GM18907 (cell line): Measurements from ENCODE around the gene ARL13B.
"Not testable (repeated sequence)": the region's sequence is repeated elsewhere in the genome, so short reads cannot be mapped to it uniquely, and the experiment has no call there.

Source experiments
- ATAC-seq: cut with Tn5 transposase; IDR thresholded peaks from one replicate; pipeline ENCODE4 v1.9.1; 2021; ENCODE audit warnings: mild to moderate bottlenecking, moderate library complexity; ENCODE audit not compliant: unreplicated experiment

ARL13B gene

DNA sequence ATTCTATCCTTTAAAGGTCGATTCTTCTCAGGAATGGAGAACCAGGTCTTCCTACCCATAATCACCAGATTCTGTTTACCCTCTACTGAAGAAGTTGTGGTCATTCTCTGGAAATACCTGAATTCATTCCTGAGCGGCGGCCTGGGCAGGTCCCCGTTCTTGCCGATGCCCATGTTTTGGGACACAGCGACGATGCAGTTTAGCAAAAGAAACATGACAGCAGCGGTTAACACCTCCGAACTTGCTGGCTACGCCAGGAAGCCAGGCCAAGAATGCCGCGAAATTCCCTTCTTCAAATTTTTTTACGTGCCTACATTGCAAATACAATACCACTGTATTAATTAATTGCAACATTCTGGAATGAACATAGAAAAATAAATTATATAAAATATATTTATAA lies 81.3 kb downstream of the ARL13B start:
- no peak for ATAC-seq

DNA sequence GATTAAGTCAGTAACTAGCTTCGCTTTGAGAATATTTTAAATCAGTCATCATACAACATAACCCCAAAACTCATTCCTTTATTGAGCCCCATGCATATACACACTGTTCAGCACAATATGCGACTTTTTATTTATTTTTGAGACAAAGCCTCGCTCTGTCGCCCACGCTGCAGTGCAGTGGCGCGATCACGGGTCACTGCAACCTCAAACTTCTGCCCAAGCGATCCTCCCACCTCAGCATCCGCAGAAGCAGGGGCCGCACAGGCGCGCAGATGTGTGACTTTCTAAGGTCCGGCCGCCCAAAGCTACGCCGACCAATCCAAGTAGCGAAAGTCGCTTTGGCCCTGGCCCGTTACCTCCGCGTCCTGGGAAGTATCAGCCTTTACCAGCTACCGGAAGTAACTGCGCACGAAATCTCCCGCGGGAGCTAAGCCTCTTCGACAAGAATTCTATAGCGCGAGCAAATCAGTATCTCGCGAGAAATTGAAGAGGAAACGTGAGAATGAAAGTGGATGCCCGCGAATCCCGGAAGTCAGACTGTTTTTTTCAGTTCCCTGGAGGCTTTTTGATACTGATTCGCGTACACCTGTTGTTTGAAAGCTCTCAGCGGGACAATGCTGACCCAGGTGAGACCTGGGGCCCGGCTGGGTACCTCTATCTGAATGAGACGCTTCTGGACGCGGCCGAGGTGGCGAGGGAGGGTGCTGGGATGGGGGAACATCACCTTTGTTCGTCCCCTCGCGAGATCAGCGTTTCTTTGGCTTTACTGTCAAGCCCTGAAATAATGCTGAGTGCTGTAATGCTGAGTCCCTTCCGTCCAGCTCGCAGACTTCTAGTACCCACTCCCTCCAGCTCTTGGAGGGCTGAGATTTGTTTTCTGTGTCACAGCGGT lies 82.8 kb downstream of the ARL13B start, which contains the start of the genes DHFR2 and NSUN3:
TSS of gene DHFR2 (minus strand) at position 404 of the 892 bp plus-strand sequence. CDS start 1,405 bp downstream, outside the sequence.
TSS of gene NSUN3 (plus strand) at position 549 of the 892 bp plus-strand sequence. CDS start at position 615, 66 bp downstream.
- peak; percentile 96 for ATAC-seq

GRCh38 chr3:94063496-94064119 lies 83.7 kb downstream of the ARL13B start:
- no peak for ATAC-seq

- ATAC-seq: no peak
Measured at GRCh38 chr3:94064243-94064860, 84.4 kb downstream of the ARL13B start.

DNA sequence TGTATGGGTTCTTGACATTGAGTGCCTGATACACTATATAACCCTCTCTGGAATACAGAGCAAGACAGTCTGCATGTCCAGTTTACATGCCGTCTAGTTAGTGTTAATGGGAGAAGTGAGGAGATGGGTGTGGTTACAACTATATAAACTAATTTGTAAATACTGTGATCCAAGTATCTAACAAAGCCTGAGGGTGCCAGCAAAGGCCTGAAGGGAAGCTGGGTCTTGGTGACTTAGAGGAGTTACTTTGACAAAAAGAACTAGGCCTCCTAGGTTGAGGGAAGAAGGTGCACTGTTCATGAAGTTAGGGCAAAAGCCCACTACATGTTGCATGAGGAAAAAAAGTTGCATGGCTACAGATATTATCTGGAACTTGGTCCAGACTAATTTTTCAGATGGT lies 85.2 kb downstream of the ARL13B start:
- no peak for ATAC-seq

- no peak for ATAC-seq
Measured at GRCh38 chr3:94065819-94066480, 86.0 kb downstream of the ARL13B start.

DNA sequence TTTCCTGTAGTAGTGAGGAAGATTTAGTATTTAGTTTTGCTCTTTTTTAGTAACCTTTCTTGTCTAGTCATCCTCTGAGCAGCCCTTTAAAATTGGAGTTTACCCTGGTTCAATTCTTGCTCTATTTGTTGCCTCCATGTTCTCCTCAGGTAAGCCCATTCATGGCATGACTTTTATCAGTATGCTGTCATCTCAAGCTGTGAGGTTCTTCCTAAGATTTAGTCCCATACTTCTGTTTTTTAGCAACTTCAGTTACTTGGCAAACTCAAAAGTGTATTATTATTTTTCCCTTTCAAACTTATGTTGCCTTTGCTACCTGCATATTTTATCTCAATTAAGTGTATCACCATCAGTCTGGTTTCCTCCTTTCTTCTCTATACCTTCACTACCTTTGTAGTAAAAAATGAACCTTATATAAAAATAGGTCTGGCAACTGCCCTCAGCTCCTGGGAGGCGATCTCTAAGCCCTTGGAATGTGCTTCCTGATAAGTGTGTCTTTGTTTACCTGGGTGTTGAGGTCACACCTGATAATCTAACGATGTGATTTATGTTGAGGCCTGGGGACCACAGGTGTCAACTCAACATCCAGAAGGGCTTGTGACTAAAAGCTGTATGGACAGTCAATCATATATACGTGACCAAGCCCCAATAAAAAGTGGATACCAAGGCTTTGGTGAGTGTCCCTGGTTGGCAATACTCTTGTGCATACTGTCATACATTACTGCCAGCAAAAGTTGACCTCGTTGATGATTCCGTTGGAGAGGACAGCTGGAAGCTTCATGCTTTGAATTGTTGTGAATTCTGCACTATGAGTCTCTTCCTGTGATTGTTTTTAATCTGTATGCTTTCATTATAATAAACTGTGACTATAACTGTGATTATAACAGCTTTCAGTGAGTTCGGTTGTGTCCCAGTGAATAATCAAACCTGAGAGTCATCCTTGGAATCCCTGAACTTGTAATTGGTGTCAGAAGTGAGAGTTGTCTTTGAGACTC lies 86.8 kb downstream of the ARL13B start:
- no peak for ATAC-seq

DNA sequence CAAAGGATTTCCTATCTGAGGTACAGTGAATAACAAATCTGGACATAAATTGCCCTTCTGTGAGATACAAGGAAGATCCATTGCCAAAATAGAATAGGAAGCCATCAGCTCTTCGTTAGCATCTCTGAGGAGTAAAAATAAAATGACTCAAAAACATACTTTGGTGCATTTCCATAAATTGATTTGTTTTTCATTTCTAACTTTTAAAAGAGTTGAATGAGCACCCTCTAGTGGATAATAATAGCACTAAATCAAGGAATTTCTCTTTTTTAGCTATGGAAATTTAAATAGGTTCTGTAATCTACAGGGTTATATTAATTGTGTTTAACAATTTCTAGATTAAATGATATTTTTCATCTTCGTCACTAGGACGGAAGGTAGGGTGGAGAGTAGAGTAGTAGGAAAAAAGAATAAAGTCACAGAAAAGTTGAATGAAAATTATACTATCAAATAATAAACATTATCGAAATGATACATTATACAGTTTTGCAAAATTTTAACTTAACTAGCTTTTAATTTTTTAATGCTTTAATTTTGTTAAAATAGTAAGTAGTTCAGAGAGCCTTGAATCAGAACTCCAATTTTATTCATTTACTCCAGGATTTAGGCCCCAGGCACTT lies 89.3 kb downstream of the ARL13B start:
- ATAC-seq: no peak

- peak; percentile 67 for ATAC-seq
Measured at GRCh38 chr3:94070341-94070911, 90.5 kb downstream of the ARL13B start.

GRCh38 chr3:94071713-94072284 lies 91.8 kb downstream of the ARL13B start:
- peak; percentile 94 for ATAC-seq

DNA sequence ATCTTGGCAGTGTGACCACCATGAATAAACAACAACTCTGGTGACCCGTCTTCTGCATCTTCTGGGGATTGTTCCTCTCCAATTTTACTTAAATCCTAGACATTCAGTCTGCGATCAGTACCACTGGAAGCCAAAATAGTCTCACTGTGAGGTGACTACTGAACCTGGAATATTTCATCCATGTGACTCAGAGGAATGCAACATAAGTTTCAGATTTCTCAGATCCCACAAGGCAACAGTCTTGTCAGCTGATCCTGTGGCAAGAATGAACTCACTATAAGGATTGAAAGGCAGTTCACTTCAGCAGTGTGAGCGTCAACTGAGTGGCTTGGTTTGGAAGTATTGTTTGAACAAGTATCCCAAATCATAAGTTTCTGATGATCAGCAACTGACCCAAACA lies 96.1 kb downstream of the ARL13B start:
- ATAC-seq: no peak

DNA sequence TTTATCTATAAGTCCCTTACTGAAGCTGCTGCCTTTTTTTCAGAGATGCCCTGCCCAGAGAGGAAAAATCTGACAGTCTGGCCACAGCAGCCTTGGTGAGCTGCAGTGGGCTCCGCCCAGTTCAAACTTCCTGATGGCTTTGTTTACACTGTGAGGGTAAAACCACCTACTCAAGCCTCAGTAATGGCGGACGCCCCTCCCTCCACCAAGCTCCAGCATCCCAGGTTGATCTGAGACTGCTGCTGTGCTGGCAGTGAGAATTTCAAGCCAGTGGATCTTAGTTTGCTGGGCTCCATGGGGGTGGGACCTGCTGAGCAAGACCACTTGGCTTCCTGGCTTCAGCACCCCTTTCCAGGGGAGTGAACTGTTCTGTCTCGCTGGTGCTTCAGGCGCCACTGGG lies 100.6 kb downstream of the ARL13B start:
- ATAC-seq: not testable (repeated sequence)

GRCh38 chr3:94081884-94082283 lies 101.9 kb downstream of the ARL13B start:
- ATAC-seq: no peak

GRCh38 chr3:94082391-94082937 lies 102.5 kb downstream of the ARL13B start:
- no peak for ATAC-seq

GRCh38 chr3:94083261-94083660 lies 103.3 kb downstream of the ARL13B start:
- peak; percentile 92 for ATAC-seq

GRCh38 chr3:94089126-94089525 lies 109.2 kb downstream of the ARL13B start:
- ATAC-seq: no peak

DNA sequence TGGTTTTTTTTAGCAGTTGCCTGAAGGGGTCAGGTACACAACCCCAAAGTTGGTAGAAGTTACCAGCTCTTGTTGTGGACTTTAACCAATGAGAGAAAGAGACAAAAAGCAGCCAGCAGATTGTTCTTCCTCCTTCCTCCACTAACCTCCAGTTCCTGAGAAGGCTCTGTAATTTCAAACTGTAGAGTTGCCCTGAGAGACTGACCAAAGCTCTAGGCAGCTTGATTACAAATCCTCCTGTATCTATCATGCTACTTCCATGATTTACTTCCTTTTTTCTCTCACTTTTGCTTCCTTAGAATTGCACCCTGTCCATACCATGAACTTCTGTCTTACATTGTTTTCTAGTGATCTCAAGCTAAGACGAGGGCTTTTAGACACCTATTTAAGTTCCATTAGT lies 112.1 kb downstream of the ARL13B start:
- no peak for ATAC-seq

DNA sequence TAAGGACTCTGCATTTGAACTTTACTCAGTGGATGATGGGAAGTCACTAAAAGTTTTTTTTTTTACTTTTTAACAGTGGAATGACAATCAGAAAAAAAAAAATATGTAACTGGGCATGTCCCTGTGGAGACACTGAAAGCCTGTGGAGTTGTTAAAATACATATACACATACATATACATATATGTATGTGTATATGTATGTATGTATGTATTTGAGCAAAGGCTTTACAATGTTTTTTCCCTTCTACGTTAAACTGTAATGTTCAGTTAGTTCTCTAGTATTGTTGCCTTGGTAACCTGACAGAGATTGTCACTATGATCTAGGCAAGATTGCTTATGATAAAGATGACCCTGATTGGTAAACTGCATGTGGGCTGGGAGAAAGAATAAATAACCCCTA lies 113.2 kb downstream of the ARL13B start:
- ATAC-seq: no peak
